NCI-H748 (cell line): Measurements from ENCODE around the gene CNFN.
"Not testable (repeated sequence)": the region's sequence is repeated elsewhere in the genome, so short reads cannot be mapped to it uniquely, and the experiment has no call there.

Source experiments
- DNase-seq: peaks from one replicate; lab custom pipeline; 2025; ENCODE audit not compliant: unreplicated experiment; lab: John Stamatoyannopoulos, UW

The CNFN gene

DNA sequence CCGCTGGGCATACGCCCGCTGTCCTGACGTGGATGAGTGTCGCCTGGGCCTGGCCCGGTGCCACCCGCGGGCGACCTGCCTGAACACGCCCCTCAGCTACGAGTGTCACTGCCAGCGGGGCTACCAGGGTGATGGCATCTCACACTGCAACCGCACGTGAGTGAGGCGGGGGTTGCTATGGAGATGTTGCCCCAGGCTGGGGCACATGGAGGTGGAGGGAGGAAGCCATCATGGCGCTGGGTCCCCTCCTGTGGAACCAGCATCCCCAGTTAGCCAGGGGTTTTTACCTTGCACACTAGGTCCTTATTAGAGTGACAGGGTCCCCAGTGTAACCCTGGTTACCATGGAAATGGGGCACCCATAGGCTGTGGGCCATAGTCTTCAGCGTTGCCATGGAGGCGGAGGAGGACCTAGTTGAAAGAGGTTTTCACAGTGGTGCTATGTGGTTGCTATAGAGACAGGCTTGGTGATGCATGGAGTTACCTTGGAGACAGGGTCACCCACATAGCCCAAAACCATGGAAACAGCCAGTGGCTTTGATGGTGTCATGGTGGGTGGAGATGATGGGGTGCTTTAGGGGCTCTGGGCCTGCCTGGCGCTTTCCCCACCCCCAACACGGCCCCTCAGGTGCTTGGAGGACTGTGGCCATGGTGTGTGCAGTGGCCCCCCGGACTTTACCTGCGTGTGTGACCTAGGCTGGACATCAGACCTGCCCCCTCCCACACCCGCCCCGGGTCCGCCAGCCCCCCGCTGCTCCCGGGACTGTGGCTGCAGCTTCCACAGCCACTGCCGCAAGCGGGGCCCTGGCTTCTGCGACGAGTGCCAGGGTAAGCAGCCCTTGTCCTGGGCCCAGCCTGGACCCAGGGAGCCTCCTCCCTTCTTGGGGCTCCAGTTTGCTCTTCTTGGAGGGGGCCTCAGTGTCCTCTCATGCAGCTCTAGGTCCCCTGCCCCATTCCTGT is 37.5 kb downstream of the CNFN start:
- DNase-seq: peak; percentile 94

GRCh38 chr19:42351079-42351735 is 38.9 kb downstream of the CNFN start:
- DNase-seq: no peak

DNA sequence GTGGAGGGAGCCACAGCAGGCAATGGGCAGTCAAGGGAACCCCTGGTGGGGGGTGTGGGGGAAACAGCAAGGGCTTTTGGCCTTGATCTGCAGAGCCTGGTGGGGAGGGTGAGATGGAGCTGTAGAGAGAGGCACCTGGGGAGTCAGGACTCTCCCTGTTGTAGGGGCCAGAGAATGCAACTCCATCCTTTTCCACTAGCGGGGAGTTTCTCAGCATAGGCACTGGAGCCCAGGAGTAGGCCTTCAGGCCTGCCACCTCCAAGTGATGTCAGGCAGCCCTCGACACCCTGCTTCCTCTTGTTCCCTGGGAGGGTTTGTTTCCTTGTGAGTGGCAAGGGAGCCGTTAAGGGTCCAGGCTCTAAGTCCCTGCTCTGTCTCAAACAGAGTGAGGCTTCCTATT is 39.7 kb downstream of the CNFN start:
- DNase-seq: no peak

GRCh38 chr19:42349378-42350107 is 40.6 kb downstream of the CNFN start:
- no peak for DNase-seq

- no peak for DNase-seq
Measured at GRCh38 chr19:42348211-42348610, 41.9 kb downstream of the CNFN start.

GRCh38 chr19:42345191-42345812 is 44.8 kb downstream of the CNFN start:
- DNase-seq: no peak

DNA sequence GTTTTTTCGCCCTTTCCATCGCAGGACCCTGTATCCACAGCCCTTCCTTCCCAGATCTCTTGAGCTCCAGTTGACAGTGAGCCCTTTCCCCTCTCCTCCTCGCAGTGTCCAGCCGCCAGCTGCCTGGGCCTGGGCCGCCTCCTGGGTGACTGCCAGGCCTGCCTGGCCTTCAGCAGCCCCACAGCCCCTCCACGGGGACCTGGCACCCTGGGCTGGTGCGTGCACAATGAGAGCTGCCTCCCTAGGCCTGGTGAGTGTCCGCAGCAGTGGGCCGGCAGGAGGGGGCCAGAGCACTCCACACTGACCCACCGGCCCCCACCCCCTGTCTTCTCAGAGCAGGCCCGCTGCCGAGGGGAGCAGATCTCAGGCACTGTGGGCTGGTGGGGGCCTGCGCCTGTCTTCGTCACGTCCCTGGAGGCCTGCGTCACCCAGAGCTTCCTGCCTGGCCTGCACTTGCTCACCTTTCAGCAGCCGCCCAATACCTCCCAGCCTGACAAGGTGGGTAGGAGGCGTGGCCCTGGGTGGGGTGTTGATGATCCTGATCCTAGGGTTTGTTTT is 45.7 kb downstream of the CNFN start:
- DNase-seq: no peak

- DNase-seq: no peak
Measured at GRCh38 chr19:42343344-42344110, 46.6 kb downstream of the CNFN start.

DNA sequence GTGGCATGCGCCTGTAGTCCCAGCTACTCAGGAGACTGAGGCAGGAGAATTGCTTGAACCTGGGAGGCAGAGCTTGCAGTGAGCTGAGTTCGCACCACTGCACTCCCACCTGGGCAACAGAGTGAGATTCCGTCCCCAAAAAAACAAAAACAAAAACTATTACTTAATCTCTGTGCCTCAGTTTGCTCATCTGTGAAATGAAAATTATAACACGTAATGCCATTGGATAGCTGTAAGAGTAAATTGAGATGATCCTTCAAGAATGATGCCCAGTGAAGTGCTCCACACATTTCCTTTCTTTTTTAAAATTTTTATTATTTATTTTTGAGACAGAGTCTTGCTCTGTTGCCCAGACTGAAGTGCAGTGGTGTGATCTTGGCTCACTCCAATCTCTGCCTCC is 50.2 kb downstream of the CNFN start:
- DNase-seq: not testable (repeated sequence)

- DNase-seq: not testable (repeated sequence)
Measured at GRCh38 chr19:42339126-42339860, 50.8 kb downstream of the CNFN start.
